AG04450 (cell line): Measurements from ENCODE around the gene RPS6KA5. TPM values are rescaled to one million over a fixed set of nuclear protein-coding genes. Genes with fewer than 3 reads are reported as not detected.

Experiments used
- CTCF ChIA-PET: fragments of 300-600, 350-600 bp; formaldehyde crosslinking; extraction: SDS; loops from one replicate; lab custom pipeline; 2022; ENCODE audit warnings: antibody characterized with exemption, inconsistent platforms; lab: Charles Lee
- POLR2A ChIA-PET: fragments of 350-600 bp; formaldehyde crosslinking; extraction: SDS; loops from one replicate; lab custom pipeline; 2021; ENCODE audit warnings: antibody characterized with exemption, inconsistent platforms; lab: Yijun Ruan, JAX
- DNase-seq: peaks from one replicate; pipeline ENCODE4 v3.0.0-alpha.2; 2011; ENCODE audit warnings: low read depth, low spot score
- H3K27ac ChIP-seq: one replicate; pipeline ENCODE4 v1.5.1; 2012; ENCODE audit warnings: low read depth, low read length, control low read depth
- H3K27me3 ChIP-seq: one replicate; pipeline ENCODE4 v1.6.0; 2012; ENCODE audit warnings: low read length; ENCODE audit not compliant: control insufficient read depth, insufficient read depth
- H3K4me3 ChIP-seq: 2 replicates; pipeline ENCODE4 v1.5.1; 2011; ENCODE audit warnings: mild to moderate bottlenecking, low read depth, low read length, control low read depth
- H3K9me3 ChIP-seq: 2 replicates; pipeline ENCODE4 v1.5.1; 2012; ENCODE audit warnings: low read length; ENCODE audit not compliant: control insufficient read depth, insufficient read depth
- CTCF ChIP-seq: IDR thresholded peaks from 2 replicates; pipeline ENCODE4 v1.5.1; 2011; ENCODE audit warnings: low read depth, low read length, control low read depth, inconsistent platforms
- polyA plus RNA-seq: library from polyadenylated mRNA; depleted of rRNA; stranded (reverse); fragments of >200 nt; gene quantifications from 2 replicates; pipeline ENCODE4 v1.2.3, GENCODE V29; 2011

Gene RPS6KA5
- polyA plus RNA-seq, 1 experiment = 1.5 TPM

GRCh38 chr14:90993792-90994191, 66.6 kb downstream of the RPS6KA5 start:
- TF ChIP-seq CTCF = no peak
- Histone ChIP-seq H3K4me3 (no peak overlapping the region), H3K9me3 (no peaks in the 10 kb centered on the region), H3K27ac (no peak overlapping the region), H3K27me3 (no peaks in the 10 kb centered on the region)
- no peak for DNase-seq
- CTCF ChIA-PET = no interaction called here
- POLR2A ChIA-PET = no interaction called here

- ChIA-PET CTCF (no interaction called here), POLR2A (no interaction called here)
Measured at GRCh38 chr14:90991690-90992443, 68.6 kb downstream of the RPS6KA5 start.

GRCh38 chr14:90990141-90990540, 70.3 kb downstream of the RPS6KA5 start:
- Histone ChIP-seq H3K9me3 (no peaks in the 10 kb centered on the region), H3K27ac (no peak overlapping the region), H3K27me3 (no peaks in the 10 kb centered on the region), H3K4me3 (no peak overlapping the region)
- CTCF ChIA-PET = no interaction called here
- POLR2A ChIA-PET = no interaction called here
- TF ChIP-seq CTCF = no peak
- DNase-seq = no peak

More at GRCh38 chr14:90991690-90992443, 68.6 kb downstream of the RPS6KA5 start:
- H3K27me3 ChIP-seq = no peaks in the 10 kb centered on the region
- H3K4me3 ChIP-seq = no peak overlapping the region
- no peak overlapping the region for H3K27ac ChIP-seq
- no peak for DNase-seq
- no peaks in the 10 kb centered on the region for H3K9me3 ChIP-seq
- no peak for TF ChIP-seq CTCF

DNA sequence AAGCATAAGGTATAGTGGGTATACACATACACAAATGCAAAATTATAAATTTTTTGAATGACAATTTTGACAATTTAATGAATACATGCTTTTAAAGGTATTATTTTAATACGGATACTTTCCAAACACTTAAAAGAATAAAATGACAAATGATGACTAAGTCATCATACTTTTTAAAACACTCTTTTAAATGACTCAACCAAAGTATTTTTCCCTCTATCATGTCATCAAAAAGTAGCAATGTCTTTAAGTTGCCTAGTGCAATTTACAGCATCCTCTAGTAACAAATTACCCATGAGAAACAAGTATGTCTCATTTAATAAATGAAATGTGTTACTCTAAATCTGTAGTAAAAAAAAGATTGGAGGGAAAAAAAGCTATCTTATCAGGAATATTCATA, 73.3 kb downstream of the RPS6KA5 start:
- CTCF ChIA-PET = no interaction called here
- H3K4me3 ChIP-seq = no peak overlapping the region
- DNase-seq = no peak

More for the DNA sequence above, 73.3 kb downstream of the RPS6KA5 start:
- H3K27ac ChIP-seq = no peak overlapping the region
- no peaks in the 10 kb centered on the region for H3K27me3 ChIP-seq
- H3K9me3 ChIP-seq = no peaks in the 10 kb centered on the region
- no peak for TF ChIP-seq CTCF
- POLR2A ChIA-PET = no interaction called here
